Inflammatory macrophage treated with lipopolysaccharide for 4 hours (primary cell): ENCODE measurements around the gene TPRG1.
"Not testable (repeated sequence)": the region's sequence is repeated elsewhere in the genome, so short reads cannot be mapped to it uniquely, and the experiment has no call there.

Experiments used
- DNase-seq: peaks from one replicate; pipeline ENCODE4 v3.0.0-alpha.2; 2020

The TPRG1 gene

DNA sequence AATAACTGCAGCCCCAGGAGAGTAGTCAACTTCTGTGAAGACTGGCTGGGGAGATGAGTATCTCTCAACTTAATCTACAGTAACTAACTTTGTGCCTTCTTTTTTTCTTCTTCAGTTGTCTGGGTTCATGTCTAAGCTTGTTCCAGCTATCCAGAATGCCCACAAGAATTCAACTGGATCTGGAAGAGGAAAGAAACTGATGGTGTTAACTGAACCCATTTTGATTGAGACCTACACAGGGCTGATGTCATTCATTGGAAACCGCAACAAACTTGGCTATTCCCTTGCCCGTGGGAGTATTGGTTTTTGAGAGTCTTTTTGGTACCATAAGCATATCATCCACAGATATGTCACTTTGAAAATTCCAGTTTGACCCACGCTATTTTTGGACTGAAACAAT lies 148.7 kb downstream of the TPRG1 start:
- DNase-seq = no peak

GRCh38 chr3:189322339-189322738 lies 150.6 kb downstream of the TPRG1 start:
- DNase-seq = no peak

- DNase-seq = no peak
Observed at GRCh38 chr3:189324538-189325138, 152.9 kb downstream of the TPRG1 start.

- no peak for DNase-seq
Observed at GRCh38 chr3:189325454-189325853, 153.7 kb downstream of the TPRG1 start.

DNA sequence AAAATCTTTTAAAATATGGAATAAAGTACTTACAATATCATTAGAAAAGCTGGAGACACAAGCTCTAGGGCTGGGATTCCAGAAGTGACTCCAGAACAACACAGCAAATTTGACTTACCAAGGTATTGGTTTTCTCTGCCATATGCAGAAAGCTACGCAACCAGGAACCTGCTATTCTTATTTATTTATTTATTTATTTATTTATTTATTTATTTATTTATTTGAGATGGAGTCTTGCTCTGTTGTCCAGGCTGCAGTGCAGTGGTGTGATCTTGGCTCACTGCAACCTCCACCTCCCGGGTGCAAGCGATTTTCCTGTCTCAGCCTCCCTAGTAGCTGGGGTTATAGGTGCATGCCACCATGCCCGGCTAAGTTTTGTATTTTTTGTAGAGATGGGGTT lies 157.9 kb downstream of the TPRG1 start:
- not testable (repeated sequence) for DNase-seq

- no peak for DNase-seq
Observed at GRCh38 chr3:189330066-189330465, 158.3 kb downstream of the TPRG1 start.

DNA sequence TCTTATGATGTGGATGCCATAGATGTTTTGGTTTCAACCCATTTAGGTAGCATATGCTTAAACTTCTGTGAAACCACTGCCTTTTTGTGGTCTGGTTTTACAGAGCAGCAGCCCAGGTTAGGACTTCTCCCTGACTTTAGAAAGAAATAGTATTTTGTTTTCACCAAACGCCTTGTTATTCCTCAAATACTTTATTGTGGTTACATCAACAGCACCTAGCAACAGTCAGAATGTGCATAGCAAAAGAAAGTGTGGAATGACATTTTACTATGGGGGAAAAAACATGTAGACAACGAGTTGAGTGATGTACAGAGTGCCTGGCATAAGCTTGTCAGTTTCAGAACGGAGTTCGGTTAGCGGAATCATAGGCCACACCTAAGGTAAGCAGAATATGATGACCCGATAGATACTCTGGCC lies 159.2 kb downstream of the TPRG1 start:
- DNase-seq = no peak

GRCh38 chr3:189334064-189334920 lies 162.5 kb downstream of the TPRG1 start:
- DNase-seq = no peak

DNA sequence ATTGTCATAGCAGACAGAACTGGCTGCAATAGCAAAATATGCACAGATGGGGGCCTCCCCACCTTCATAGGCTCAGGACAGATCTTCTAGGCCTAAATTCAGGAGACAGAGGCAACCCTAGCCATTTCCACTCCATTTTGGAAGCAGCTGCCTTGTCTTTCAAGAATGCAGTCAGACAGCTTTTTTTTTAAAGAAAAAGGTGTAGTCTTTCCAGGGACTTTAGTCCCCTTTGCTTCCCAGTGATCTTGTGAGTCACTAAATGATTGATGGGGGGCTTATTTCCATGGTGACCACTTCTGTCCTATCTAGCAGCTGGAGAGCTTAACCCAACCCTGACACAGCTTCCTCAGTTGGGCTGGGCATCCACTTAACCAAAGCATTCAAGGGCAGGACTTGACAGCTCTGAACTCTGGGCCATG lies 165.9 kb downstream of the TPRG1 start:
- DNase-seq = no peak

GRCh38 chr3:189338366-189338765 lies 166.6 kb downstream of the TPRG1 start:
- no peak for DNase-seq

DNA sequence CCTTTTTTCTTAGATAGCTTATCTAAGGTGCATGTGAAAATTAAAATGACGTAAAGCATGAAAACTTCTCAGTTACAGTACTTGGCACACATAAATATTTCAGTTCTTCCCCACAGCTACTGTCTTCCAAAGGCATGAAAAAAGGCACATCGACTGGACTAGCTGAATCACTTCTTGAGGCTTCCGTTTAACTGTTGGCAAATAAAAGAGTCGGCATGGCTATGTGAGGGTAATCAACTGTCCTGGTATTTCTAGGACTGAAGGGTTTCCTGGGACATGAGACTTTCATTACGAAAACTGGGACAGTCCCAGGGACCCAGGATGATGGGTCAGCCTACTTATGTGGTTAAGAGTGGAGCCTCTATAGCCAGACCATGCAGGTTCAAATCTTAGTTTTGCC lies 168.2 kb downstream of the TPRG1 start:
- no peak for DNase-seq

DNA sequence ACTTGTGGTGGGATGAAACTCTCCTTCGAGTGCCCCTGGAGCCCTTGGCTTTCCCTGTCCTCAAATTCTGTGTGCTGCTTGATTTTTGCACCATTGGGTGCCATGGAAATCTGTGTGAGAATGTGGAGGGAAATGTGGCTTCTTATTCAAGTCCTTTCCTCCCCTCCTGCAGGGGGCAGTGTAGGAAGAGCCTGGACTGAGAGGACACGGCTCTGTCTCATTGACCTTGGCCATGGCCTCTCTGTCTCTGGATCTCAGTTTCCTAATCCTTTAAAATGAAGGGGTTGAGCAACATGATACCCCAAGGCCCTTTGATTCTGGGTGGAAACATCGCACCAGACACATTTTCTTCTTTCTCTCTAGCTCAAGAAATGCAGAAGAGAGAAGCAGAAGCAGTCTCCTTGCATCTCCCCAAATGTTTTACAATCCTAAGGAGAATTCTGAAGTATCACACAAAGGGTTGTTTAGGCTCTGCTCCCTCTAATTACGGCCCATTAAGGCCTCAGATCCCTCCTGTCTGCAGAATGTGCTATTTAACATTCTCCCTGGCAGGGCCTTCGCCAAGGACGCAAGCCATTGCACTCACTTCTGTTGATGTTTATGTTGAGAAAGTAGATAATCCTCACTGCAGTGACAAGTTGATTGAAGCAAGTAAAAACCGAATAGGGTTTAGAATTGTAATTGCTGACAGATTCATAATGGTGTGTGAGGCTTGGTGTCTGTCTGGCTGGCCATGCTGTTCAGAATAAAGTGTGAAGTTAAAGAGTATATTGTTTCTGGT lies 169.1 kb downstream of the TPRG1 start:
- DNase-seq = peak; percentile 9

GRCh38 chr3:189342811-189343210 lies 171.0 kb downstream of the TPRG1 start:
- no peak for DNase-seq

DNA sequence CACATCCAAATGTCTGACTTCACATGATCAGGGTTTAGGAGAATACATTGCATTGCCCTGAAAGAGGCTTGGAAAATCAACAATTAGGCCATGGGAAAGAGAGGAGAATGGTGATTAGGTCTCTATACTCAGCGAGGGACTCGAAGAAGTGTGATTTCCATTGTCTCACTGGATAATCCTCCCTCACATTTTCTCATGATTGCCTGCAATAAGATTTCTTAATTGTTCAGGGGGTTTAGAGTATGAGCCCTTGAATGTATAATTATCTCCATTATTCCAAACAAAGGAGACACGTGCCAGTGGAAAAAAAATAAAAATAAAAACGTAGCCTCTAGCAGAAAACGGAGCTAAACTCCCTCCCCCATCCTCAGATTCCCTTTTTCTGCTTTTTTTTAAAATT lies 173.2 kb downstream of the TPRG1 start:
- DNase-seq = no peak

GRCh38 chr3:189349772-189350171 lies 178.0 kb downstream of the TPRG1 start:
- DNase-seq = peak; percentile 0

GRCh38 chr3:189353318-189353965 lies 181.7 kb downstream of the TPRG1 start:
- DNase-seq = no peak

DNA sequence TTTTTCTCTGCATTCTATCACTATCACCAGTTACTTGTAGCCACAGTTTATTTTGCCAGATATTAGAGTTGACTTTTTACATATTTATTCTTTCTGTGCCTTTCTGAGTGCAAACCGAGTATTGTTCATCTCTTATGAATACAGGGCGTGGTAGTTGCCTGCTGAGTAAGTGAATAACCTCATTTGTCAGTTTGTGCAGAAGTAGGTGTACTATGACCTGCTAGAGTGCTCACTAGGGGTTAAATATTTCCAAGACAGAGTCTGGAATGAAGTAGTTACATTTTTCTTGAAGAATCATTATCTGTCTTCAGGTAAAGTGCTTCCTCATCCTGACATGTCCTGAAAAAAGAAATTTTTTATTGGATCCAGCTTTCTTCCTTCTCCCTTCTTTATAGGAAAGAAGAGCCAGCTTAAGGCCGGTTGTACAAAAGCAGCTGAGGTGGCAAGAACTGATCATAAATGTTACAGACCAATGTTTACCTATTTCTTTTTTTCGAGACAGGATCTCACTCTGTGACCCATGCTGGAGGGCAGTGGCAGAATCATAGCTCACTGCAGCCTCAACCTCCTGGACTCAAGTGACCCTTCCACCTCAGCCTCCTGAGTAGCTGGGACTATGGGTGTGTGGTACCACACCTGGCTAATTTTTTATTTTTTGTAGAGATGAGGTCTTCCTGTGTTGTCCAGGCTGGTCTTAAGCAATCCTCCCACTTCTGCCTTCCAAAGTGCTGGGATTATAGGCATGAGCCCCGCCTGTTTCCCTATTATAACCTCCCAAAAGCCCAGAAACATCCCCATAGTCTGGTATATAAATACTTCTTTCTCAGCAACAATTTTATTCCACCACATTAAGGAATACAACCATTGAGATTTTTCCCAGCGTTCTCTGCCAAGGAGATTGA lies 182.5 kb downstream of the TPRG1 start:
- DNase-seq = no peak

- DNase-seq = no peak
Observed at GRCh38 chr3:189355115-189355480, 183.3 kb downstream of the TPRG1 start.

GRCh38 chr3:189355481-189356201 lies 183.9 kb downstream of the TPRG1 start:
- DNase-seq = no peak

- no peak for DNase-seq
Observed at GRCh38 chr3:189360291-189360690, 188.5 kb downstream of the TPRG1 start.

- no peak for DNase-seq
Observed at GRCh38 chr3:189361103-189361835, 189.5 kb downstream of the TPRG1 start.
